K562 (cell line): ENCODE measurements around the gene HHLA2. TPM values are rescaled to one million over a fixed set of nuclear protein-coding genes. Genes with fewer than 3 reads are reported as not detected.

ENCODE experiments used
- CCAR2 ChIP-seq: fragments of 200-400 bp; formaldehyde crosslinking; IDR thresholded peaks from 2 replicates; pipeline ENCODE4 v1.6.1; 2017; ENCODE audit warnings: mild to moderate bottlenecking, low read depth, low read length
- E2F6 ChIP-seq, 2 experiments: IDR thresholded peaks; 2 replicates each; pipeline ENCODE4 v1.6.1; 2011; ENCODE audit warnings: borderline replicate concordance in 1 of 2, control low read depth in 1 of 2, low read depth in 1 of 2, low read length in 1 of 2, mild to moderate bottlenecking in 1 of 2, mixed read lengths in 1 of 2, moderate library complexity in 1 of 2; ENCODE audit not compliant: insufficient read depth in 1 of 2, insufficient read length in 1 of 2, poor library complexity in 1 of 2, severe bottlenecking in 1 of 2; ENCODE audit errors: extremely low read depth in 1 of 2
- KLF10 ChIP-seq: fragments of 250-450 bp; sonication (Bioruptor Pico); IDR thresholded peaks from 2 replicates; pipeline ENCODE4 v1.6.1; 2021; ENCODE audit warnings: matching md5 sums
- MIER1 ChIP-seq: fragments of 450-650 bp; IDR thresholded peaks from 2 replicates; pipeline ENCODE4 v1.6.1; 2016; ENCODE audit warnings: antibody characterized with exemption, mild to moderate bottlenecking, low read depth
- NCOA1 ChIP-seq: fragments of 450-650 bp; IDR thresholded peaks from 2 replicates; pipeline ENCODE4 v1.6.1; 2016; ENCODE audit warnings: low read depth
- RBM39 ChIP-seq: fragments of 200-400 bp; formaldehyde crosslinking; optimal IDR thresholded peaks from 2 replicates; pipeline ENCODE3; 2018; ENCODE audit warnings: low read depth, low read length
- SREBF2 ChIP-seq: sonication (generic); formaldehyde crosslinking; IDR thresholded peaks from 2 replicates; pipeline ENCODE4 v1.4.0; 2020; ENCODE audit warnings: mild to moderate bottlenecking, missing genetic modification reagents
- TAF9B ChIP-seq: fragments of 450-650 bp; IDR thresholded peaks from 2 replicates; pipeline ENCODE4 v1.6.1; 2018; ENCODE audit warnings: mild to moderate bottlenecking; ENCODE audit not compliant: partially characterized antibody
- THAP12 ChIP-seq: fragments of 250-450 bp; sonication (Bioruptor Pico); IDR thresholded peaks from 2 replicates; pipeline ENCODE4 v1.9.0; 2021; ENCODE audit warnings: mild to moderate bottlenecking, inconsistent platforms
- ZNF395 ChIP-seq: fragments of 200-800 bp; sonication (Bioruptor generic); IDR thresholded peaks from 2 replicates; pipeline ENCODE4 v1.6.1; 2017; ENCODE audit warnings: missing genetic modification characterization, missing compliant biosample characterization
- ZNF639 ChIP-seq, 2 experiments: fragments of 200-800 bp in 1 of 2; sonication (Bioruptor generic) in 1 of 2; sonication (generic) in 1 of 2; formaldehyde crosslinking in 1 of 2; IDR thresholded peaks in 1 of 2; conservative IDR thresholded peaks in 1 of 2; 2 replicates each; pipeline versions ENCODE4 v1.5.0 to v1.6.1; 2016 to 2020; ENCODE audit warnings: missing compliant biosample characterization in 1 of 2, missing genetic modification characterization in 1 of 2, missing genetic modification reagents in 1 of 2
- ZNF778 ChIP-seq: fragments of 450-650 bp; formaldehyde crosslinking; IDR thresholded peaks from 2 replicates; pipeline ENCODE4 v1.4.0; 2020; ENCODE audit warnings: mild to moderate bottlenecking, moderate library complexity
- polyA plus RNA-seq, 8 experiments: library from polyadenylated mRNA; depleted of rRNA in 4 of 8; stranded (reverse) in 5 of 8; unstranded in 3 of 8; fragments of >200 nt; fragmentation: Nextera tagmentation in 2 of 8; fragmentation: Illumina TruSeq in 1 of 8; extraction: Ambion mirVana in 2 of 8; extraction: Trizol in 1 of 8; gene quantifications; 2 replicates each; pipeline versions ENCODE4 v1.2.1 to v1.2.3, GENCODE V29; 2011 to 2014; ENCODE audit warnings: inconsistent platforms in 1 of 8, missing spikeins in 1 of 8
- total RNA-seq, 7 experiments: library from RNA; depleted of rRNA in 6 of 7; stranded (reverse); fragments of >200 nt in 6 of 7; fragmentation: Illumina TruSeq in 2 of 7; extraction: Trizol in 2 of 7; gene quantifications; 2 replicates each; pipeline versions ENCODE4 v1.2.1 to v1.2.3, GENCODE V29; 2011 to 2021; ENCODE audit warnings: low replicate concordance in 1 of 7

HHLA2 gene
- total and polyA plus RNA-seq, 9 of the 15 experiments (the other 6 are each of a cell fraction or from before 2014, with no cell fraction given) = 0.04 TPM; not detected in 7

GRCh38 chr3:108334701-108335100, 38.4 kb downstream of the HHLA2 start (continued):
- TF ChIP-seq THAP12 (no peak), CCAR2 (no peak), KLF10 (CRISPR knock-in tag) (no peak), MIER1 (no peak), ZNF778 (CRISPR knock-in tag) (no peak), ZNF639 (CRISPR knock-in tag; conservative IDR thresholded peaks at IDR 0.05 in 1 of 2, IDR thresholded peaks at IDR 0.05 in 1 of 2) (no peak), RBM39 (no peak), SREBF2 (CRISPR knock-in tag) (no peak), ZNF395 (no peak), NCOA1 (no peak), E2F6 (IDR thresholded peaks at IDR 0.05; ENCODE audit: borderline replicate concordance in 1 of 2, extremely low read depth in 1 of 2, insufficient read depth in 1 of 2, insufficient read length in 1 of 2, low read depth in 1 of 2, low read length in 1 of 2, poor library complexity in 1 of 2, severe bottlenecking in 1 of 2) (no peak), TAF9B (no peak)
